ENCODE data around the gene RAB4A.
"Not testable (repeated sequence)": the region's sequence is repeated elsewhere in the genome, so short reads cannot be mapped to it uniquely, and the experiment has no call there.

GRCh38 chr1:229291686-229292085 is 20.8 kb downstream of the RAB4A start:
- not testable (repeated sequence) for TF ChIP-seq CTCF (IDR thresholded peaks at IDR 0.05; ENCODE audit: low read depth, low read length); POLR2A (IDR thresholded peaks at IDR 0.05; ENCODE audit: extremely low read depth, insufficient read length); MAX (IDR thresholded peaks at IDR 0.05; ENCODE audit: low read depth, low read length)
